AG04450 (cell line): ENCODE data around the gene TRPT1. TPM values are rescaled to one million over a fixed set of nuclear protein-coding genes. Genes with fewer than 3 reads are reported as not detected.

Source experiments
- CTCF ChIA-PET: fragments of 300-600, 350-600 bp; formaldehyde crosslinking; extraction: SDS; loops from one replicate; lab custom pipeline; 2022; ENCODE audit warnings: antibody characterized with exemption, inconsistent platforms; lab: Charles Lee
- POLR2A ChIA-PET: fragments of 350-600 bp; formaldehyde crosslinking; extraction: SDS; loops from one replicate; lab custom pipeline; 2021; ENCODE audit warnings: antibody characterized with exemption, inconsistent platforms; lab: Yijun Ruan, JAX
- DNase-seq: peaks from one replicate; pipeline ENCODE4 v3.0.0-alpha.2; 2011; ENCODE audit warnings: low read depth, low spot score
- H3K27ac ChIP-seq: one replicate; pipeline ENCODE4 v1.5.1; 2012; ENCODE audit warnings: low read depth, low read length, control low read depth
- H3K27me3 ChIP-seq: one replicate; pipeline ENCODE4 v1.6.0; 2012; ENCODE audit warnings: low read length; ENCODE audit not compliant: control insufficient read depth, insufficient read depth
- H3K4me3 ChIP-seq: 2 replicates; pipeline ENCODE4 v1.5.1; 2011; ENCODE audit warnings: mild to moderate bottlenecking, low read depth, low read length, control low read depth
- H3K9me3 ChIP-seq: 2 replicates; pipeline ENCODE4 v1.5.1; 2012; ENCODE audit warnings: low read length; ENCODE audit not compliant: control insufficient read depth, insufficient read depth
- CTCF ChIP-seq: IDR thresholded peaks from 2 replicates; pipeline ENCODE4 v1.5.1; 2011; ENCODE audit warnings: low read depth, low read length, control low read depth, inconsistent platforms
- polyA plus RNA-seq: library from polyadenylated mRNA; depleted of rRNA; stranded (reverse); fragments of >200 nt; gene quantifications from 2 replicates; pipeline ENCODE4 v1.2.3, GENCODE V29; 2011

Gene TRPT1
- polyA plus RNA-seq, 1 experiment: 21.6 TPM

- Histone ChIP-seq H3K4me3 (no peak overlapping the region), H3K27me3 (no peaks in the 10 kb centered on the region), H3K9me3 (no peaks in the 10 kb centered on the region; the same call in 1 of the 2 replicates), H3K27ac (no peak overlapping the region)
- no peak for TF ChIP-seq CTCF
- CTCF ChIA-PET: interaction anchor here (1.0 kb wide), 1 partner anchor 11 kb away, joined by 3 read pairs; the partner anchor contains the start of gene PLCB3
- no peak for DNase-seq
- POLR2A ChIA-PET: no interaction called here
Observed at GRCh38 chr11:64261556-64262080, 35.6 kb upstream of the TRPT1 start.

- no peak overlapping the region for H3K27ac ChIP-seq
- ChIA-PET POLR2A (no interaction called here), CTCF (no interaction called here)
- H3K27me3 ChIP-seq: no peaks in the 10 kb centered on the region
- TF ChIP-seq CTCF: no peak
- H3K4me3 ChIP-seq: no peak overlapping the region
- H3K9me3 ChIP-seq: no peaks in the 10 kb centered on the region; the same call in 1 of the 2 replicates
- no peak for DNase-seq
Observed at GRCh38 chr11:64260147-64260708, 34.2 kb upstream of the TRPT1 start.

- Histone ChIP-seq H3K4me3 (no peak overlapping the region), H3K27me3 (no peaks in the 10 kb centered on the region), H3K27ac (no peak overlapping the region), H3K9me3 (no peaks in the 10 kb centered on the region; the same call in 1 of the 2 replicates)
- ChIA-PET CTCF (no interaction called here), POLR2A (interaction anchor here (1.2 kb wide), 1 partner anchor 78 kb away, joined by 5 read pairs; no protein-coding TSS in a partner anchor)
- no peak for TF ChIP-seq CTCF
- no peak for DNase-seq
Observed at GRCh38 chr11:64259533-64260067, 33.6 kb upstream of the TRPT1 start.

- no peak for DNase-seq
- Histone ChIP-seq H3K27me3 (no peaks in the 10 kb centered on the region), H3K27ac (no peak overlapping the region), H3K9me3 (no peaks in the 10 kb centered on the region; the same call in 1 of the 2 replicates), H3K4me3 (no peak overlapping the region)
- no peak for TF ChIP-seq CTCF
- CTCF ChIA-PET: no interaction called here
- POLR2A ChIA-PET: interaction anchor here (0.7 to 1.2 kb wide), 2 partner anchors 10 to 78 kb away, joined by 3 to 5 read pairs; no protein-coding TSS in a partner anchor
Observed at GRCh38 chr11:64258946-64259532, 33.1 kb upstream of the TRPT1 start.

- TF ChIP-seq CTCF: no peak
- ChIA-PET CTCF (no interaction called here), POLR2A (interaction anchor here (0.7 to 1.2 kb wide), 2 partner anchors 10 to 77 kb away, joined by 3 to 5 read pairs; no protein-coding TSS in a partner anchor)
- no peak for DNase-seq
- H3K27ac ChIP-seq: no peak overlapping the region
- H3K9me3 ChIP-seq: no peaks in the 10 kb centered on the region; the same call in 1 of the 2 replicates
- H3K4me3 ChIP-seq: no peak overlapping the region
- H3K27me3 ChIP-seq: no peaks in the 10 kb centered on the region
Observed at GRCh38 chr11:64258356-64258755, 32.4 kb upstream of the TRPT1 start.
